DMS 273 treated with DMSO at 0.1 percent for 48 hours (cell line): ENCODE data around the gene GJA10.
"Not testable (repeated sequence)": the region's sequence is repeated elsewhere in the genome, so short reads cannot be mapped to it uniquely, and the experiment has no call there.

Source experiments
- DNase-seq: peaks from one replicate; lab custom pipeline; 2025; lab: John Stamatoyannopoulos, UW

The GJA10 gene

DNA sequence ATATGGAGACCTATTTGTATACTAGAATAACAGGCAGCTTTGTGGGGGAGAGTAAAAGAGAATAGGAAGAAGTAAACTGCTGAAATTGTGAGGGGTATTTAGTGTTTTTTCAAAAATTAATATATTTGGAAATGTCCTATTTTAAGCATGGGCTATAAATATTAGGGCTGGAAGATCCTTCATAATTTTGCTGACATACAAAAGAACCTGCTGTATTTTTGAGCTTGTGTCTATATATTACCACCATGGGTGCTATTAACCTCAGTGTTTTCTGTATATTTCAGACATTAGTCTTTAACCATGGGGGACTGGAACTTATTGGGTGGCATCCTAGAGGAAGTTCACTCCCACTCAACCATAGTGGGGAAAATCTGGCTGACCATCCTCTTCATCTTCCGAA is at the start of gene GJA10:
GJA10 (plus strand) TSS at position 301 of the 400 bp plus-strand sequence; CDS start at position 301, 0 bp downstream.
- DNase-seq, result no peak

DNA sequence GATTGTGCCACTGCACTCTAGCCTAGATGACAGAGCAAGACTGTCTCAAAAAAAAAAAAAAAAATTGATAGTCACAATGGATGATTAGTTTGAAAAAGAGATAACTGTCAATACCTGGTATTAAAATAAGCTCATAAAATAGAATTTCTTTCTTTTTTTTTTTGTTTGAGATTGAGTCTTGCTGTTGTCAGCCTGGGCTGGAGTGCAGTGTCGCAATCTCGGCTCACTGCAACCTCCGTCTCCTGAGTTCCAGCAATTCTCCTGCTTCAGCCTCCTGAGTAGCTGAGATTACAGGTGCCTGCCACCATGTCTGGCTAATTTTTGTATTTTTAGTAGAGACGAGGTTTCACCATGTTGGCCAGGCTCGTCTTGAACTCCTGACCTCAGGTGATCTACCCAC is 46.8 kb upstream of the GJA10 start:
- not testable (repeated sequence) for DNase-seq

DNA sequence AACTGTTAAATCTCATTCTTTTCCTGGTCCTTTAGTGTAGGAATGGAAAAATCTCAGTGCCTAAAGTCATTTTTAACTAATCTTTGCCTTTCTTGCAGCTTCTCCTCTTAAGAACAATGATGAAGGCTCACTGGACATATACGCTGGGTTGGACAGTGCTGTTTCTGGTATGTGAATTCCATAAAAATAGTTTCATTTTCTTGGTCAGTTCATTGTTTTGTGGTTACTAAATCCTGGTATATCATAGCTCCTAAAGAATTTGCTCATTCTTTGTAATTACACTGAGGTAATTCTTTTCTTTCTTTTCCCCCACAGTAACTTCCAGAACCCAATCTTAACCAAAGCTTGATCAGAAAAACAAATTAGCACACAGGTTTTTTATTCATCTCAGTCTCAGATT is 41.2 kb upstream of the GJA10 start:
- DNase-seq, result no peak

DNA sequence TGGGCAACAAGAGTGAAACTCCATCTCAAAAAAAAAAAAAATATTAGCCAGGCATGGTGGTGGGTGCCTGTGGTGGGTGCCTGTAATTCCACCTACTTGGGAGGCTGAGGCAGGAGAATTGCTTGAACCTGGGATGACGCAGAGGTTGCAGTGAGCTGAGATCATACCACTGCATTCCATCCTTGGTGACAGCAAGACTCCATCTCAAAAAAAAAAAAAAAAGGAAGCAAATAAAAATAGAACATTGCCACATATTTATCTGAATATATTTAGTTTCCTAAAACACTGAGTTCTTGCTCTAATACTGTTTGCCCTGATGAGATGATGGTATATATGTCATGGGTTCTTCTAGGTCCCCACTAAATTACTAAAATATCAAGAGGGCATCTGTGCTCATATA is 36.2 kb upstream of the GJA10 start:
- DNase-seq, result no peak

DNA sequence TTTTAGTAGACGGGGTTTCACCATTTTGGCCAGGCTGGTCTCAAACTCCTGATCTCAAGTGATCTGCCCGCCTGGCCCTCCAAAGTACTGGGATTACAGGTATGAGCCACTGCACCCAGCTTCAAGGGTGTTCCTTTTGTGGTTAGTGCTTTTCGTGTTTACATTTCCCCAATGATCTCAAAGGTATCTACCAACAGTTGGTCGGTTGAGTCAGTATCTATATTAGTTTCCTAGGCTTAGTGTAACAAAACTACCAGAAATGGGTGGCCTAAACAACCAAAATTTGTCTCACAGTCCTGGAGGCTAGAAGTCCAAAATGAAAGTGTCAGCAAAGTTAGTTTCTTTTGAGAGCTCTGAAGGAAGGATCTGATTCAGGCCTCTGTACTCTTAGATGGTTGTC is 34.5 kb upstream of the GJA10 start:
- no peak for DNase-seq

DNA sequence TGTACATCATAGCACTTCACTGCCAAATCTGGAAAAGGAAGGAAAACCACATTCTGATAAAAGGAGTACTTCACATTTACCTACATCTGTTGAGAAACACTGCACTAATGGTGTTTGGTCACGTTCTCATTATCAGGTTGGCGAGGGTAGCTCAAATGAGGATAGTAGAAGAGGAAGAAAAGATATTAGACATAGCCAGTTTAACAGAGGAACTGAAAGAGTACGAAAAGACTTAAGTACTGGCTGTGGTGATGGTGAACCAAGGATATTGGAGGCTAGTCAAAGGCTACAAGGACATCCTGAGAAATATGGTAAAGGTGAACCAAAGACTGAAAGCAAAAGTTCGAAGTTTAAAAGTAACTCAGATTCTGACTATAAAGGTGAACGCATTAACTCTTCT is 32.0 kb upstream of the GJA10 start:
- DNase-seq, result no peak

DNA sequence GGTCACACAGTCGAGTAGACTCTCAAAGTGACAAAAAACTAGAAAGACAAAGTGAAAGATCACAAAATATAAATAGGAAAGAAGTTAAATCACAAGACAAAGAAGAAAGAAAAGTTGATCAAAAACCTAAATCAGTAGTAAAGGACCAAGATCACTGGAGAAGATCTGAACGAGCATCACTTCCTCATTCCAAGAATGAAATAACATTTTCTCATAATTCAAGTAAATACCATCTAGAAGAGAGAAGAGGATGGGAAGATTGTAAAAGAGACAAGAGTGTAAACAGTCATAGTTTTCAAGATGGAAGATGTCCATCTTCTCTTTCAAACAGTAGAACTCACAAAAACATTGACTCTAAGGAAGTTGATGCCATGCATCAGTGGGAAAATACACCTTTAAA is 31.6 kb upstream of the GJA10 start:
- no peak for DNase-seq

DNA sequence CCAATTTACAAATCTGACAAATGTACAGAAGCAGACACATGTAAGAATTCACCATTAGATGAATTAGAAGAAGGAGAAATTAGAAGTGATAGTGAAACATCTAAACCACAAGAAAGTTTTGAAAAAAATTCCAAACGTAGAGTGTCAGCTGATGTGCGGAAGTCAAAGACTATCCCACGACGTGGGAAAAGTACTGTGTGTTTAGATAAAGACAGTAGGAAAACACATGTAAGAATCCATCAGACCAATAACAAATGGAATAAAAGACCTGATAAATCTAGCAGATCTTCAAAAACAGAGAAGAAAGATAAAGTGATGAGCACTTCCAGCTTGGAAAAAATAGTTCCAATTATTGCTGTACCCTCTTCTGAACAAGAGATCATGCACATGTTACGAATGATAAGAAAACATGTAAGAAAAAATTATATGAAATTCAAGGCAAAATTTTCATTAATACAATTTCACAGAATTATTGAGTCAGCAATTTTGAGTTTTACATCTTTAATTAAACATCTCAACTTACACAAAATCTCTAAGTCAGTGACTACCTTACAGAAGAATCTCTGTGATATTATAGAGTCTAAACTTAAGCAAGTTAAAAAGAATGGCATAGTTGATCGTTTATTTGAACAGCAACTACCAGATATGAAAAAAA is 28.1 kb upstream of the GJA10 start:
- DNase-seq, result no peak

DNA sequence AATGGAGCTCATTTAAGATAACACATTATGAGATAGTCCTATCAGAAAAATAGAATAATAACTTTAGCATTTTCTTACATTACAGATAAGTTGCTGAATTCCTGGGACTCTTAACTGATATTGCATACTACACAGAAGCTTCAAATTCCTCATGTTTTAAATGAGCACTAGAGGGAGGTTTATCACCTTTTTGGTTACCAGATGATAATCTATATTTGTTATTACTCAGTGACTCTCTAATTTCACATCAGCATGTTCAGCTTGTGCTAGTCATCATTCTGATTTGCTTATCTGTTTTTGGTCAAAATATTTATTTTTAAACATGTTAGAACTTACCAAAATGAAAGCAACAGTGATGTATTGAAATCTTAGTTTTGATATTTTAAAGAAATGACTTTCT is 20.5 kb upstream of the GJA10 start:
- DNase-seq, result no peak

DNA sequence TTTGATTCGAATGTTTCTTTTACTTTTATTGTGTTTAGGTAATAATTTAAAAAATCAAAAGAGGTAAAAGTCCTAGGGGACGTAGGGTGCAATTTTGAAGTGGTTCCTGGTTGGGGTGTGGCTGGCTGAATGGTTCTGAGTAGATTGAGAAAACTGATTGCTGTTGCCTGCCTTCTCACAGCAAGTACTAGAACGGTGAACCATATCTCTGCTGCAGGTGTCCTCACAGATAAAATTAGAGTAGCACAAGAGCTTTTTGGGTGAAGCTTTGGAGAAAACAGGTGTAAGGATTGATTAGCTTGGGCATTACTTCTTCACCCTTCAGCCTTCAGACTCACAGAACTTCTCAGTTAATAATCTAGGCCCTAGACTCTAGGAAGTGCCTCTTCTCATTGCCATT is 19.8 kb upstream of the GJA10 start:
- no peak for DNase-seq

DNA sequence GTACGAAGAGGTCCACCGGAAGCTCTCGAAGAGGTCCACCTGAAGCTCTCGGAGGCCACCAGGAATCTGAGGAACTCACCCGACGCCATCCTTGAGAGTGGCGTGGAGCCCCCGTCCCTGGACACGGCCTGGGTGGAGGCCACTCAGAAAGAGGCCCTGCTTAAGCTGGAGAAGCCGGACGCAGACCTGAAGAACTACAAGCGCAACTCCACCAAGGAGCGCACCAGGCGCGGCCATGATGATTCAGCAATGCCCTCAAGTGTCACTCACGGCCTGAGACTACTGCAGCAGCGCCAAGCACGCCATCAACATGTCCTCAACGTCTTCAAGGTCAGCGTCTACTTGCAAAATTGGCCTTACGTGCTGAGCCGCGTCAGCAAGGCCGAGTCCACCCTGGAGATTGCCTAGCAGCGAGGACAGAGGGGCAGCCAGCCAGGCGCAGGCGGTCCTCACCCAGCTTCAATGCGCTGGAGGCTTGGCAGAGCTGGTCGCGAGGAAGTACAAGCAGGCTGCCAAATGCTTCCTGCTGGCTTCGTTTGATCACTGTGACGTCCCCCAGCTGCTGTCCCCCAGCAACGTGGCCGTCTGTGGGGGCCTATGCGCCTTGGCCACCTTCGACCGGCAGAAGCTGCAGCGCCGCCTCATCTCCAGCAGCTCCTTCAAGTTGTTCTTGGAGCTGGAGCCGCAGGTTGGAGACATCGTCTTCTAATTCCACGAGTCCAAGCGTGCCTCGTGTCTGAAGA is 7.7 kb upstream of the GJA10 start:
- no peak for DNase-seq

DNA sequence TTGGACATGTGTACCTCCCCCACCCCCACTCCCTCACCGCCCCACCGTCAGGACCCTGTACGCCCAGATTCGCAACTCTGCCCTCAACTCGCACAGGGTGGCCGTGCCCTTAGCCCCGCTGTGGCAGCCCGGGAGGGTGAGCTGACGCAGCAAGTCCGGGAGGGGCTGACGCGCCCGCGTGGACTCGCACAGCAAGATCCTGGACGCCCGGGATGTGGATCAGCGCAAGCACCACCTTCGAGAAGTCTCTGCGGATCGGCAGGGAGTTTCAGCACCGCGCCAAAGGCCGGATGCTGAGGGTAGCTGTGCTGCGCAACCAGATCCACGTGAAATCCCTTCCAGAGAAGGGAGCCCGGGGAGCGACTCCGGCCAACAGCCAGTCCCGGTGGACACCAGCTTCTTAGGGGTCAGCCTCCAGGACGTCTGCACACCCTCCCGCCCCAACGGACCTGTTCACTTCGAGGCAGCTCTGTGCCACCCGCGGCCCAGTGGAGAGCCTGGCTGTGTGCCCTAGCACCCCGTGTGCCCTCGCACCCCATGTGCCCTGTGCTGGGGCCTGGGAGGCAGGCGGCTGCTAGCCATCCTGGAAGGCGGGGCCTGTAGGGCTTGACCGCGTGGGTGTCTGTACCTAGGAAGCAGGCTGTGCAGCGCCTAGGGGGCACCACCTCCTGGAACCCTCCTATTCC is 6.7 kb upstream of the GJA10 start:
- DNase-seq, result no peak

DNA sequence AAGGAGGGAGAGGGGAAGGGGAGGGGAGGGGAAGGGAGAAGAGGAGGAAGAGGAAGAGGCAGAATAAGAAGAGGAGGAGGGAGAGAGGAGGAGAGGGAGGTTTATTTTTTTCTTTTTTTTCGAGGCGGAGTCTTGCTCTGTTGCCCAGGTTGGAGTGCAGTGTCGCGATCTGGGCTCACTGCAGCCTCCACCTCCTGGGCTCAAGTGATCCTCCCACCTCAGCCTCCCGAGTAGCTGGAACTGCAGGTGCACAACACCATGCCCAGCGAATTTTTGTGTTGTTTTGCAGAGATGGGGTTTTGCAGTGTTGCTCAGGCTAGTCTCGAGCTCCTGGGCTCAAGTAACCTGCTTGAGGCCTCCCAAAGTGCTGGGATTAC is 6.1 kb upstream of the GJA10 start:
- DNase-seq, result no peak

DNA sequence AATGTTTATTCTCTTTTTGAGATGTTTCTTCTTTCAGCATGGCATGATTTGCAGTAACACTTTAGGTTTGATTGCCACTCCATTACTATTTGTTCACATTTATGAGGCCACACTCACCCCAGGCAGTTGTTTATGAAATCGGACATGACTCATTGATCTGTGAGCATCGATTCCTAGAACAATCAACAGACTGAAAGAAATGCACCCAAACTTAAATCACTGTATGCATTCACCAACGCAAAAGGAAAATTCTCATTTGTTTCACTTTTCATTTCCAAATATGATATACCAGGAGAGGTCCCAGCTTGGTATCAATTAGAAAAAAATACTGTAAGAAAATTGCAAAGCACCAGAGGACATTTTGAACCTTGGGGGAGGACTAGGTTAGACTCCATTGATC is 5.4 kb upstream of the GJA10 start:
- DNase-seq, result no peak

DNA sequence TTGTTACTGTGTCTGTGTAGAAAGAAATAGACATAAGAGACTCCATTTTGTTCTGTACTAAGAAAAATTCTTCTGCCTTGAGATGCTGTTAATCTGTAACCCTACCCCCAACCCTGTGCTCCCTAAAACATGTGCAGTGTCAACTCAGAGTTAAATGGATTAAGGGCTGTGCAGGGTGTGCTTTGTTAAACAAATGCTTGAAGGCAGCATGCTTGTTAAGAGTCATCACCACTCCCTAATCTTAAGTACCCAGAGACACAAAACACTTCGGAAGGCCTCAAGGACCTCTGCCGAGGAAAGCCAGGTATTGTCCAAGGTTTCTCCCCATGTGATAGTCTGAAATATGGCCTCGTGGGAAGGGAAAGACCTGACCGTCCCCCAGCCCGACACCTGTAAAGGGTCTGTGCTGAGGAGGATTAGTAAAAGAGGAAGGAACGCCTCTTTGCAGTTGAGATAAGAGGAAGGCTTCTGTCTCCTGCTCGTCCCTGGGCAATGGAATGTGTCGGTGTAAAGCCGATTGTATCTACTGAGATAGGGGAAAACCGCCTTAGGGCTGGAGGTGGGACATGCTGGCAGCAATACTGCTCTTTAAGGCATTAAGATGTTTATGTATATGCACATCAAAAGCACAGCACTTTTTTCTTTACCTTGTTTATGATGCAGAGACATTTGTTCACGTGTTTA is 3.3 kb upstream of the GJA10 start:
- not testable (repeated sequence) for DNase-seq

DNA sequence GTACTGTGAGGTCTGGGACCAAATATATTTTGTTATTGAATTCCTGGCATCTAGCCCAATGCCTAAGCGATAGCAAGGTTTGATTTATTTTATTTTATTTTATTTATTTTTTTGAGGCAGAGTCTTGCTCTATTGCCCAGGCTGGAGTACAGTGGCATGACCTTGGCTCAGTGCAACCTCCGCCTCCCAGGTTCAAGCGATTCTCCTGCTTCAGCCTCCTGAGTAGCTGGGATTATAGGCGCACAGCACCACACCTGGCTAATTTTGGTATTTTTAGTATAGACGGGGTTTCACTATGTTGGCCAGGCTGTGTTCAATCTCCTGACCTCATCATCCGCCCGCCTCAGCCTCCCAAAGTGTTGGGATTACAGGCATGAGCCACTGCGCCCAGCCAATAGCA is 1.7 kb upstream of the GJA10 start:
- DNase-seq, result not testable (repeated sequence)

DNA sequence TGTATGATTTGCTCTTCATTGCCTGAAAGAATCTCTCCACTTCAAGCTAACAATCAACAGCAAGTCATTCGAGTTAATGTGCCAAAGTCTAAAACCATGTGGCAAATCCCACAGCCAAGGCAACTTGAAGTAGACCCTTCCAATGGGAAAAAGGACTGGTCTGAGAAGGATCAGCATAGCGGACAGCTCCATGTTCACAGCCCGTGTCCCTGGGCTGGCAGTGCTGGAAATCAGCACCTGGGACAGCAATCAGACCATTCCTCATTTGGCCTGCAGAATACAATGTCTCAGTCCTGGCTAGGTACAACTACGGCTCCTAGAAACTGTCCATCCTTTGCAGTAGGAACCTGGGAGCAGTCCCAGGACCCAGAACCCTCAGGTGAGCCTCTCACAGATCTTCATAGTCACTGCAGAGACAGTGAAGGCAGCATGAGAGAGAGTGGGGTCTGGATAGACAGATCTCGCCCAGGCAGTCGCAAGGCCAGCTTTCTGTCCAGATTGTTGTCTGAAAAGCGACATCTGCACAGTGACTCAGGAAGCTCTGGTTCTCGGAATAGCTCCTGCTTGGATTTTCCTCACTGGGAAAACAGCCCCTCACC is 1.1 kb downstream of the GJA10 start:
- DNase-seq, result no peak

DNA sequence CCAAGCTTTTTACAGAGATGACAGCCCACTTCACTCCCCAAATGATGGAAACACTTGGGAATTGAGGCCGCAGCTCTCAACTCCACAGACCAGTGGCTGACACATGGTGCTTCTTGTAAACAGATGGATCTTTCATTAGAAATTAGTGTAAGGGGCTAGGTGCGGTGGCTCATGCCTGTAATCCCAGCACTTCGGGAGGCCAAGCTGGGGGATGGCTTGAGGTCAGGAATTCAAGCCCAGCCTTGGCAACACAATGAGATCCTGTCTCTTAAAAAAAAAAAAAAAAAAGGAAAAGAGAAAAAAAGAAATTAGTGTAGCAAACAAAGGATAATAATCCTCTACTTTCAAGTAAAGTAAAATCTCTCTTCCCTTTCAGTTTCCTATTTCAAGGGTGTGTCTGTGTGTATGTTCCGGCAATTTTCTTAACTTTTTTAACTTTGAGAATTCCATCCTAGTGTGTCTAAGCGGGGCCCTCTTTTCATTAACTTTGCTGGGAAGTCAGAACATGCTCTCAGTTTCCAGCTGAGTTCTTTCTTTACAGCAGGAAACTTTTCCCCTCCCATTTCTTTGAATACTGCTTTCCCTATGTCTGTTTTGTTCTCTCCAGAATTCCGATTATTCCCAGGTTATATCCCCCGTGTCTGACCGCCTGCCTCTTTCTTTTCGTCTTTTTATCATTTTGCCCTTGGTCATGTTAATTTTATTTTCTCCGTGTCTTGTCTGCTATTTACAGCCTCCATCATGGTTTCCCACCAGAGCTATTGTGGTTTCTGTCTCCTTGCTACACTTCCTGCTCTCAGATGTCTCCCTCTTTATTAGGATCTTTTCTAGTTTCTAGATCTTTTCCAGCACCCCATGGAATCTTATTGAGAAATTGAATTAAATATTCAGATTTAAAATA is 16.0 kb downstream of the GJA10 start:
- not testable (repeated sequence) for DNase-seq

DNA sequence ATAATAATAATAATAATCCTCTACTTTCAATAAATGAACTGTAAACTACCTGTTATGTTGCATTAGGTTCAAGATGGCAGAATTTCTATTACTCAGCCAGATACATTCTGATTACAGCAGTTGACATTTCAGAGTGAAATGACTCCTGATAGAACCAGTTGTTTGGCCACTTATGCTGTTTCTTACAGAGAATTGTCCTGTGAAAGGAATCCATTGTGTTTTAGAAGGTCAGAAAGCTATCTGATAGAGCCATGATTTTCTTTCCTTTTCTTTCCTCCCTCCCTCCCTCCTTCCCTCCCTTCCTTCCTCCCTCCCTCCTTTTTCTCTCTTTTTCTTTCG is 16.6 kb downstream of the GJA10 start:
- no peak for DNase-seq

DNA sequence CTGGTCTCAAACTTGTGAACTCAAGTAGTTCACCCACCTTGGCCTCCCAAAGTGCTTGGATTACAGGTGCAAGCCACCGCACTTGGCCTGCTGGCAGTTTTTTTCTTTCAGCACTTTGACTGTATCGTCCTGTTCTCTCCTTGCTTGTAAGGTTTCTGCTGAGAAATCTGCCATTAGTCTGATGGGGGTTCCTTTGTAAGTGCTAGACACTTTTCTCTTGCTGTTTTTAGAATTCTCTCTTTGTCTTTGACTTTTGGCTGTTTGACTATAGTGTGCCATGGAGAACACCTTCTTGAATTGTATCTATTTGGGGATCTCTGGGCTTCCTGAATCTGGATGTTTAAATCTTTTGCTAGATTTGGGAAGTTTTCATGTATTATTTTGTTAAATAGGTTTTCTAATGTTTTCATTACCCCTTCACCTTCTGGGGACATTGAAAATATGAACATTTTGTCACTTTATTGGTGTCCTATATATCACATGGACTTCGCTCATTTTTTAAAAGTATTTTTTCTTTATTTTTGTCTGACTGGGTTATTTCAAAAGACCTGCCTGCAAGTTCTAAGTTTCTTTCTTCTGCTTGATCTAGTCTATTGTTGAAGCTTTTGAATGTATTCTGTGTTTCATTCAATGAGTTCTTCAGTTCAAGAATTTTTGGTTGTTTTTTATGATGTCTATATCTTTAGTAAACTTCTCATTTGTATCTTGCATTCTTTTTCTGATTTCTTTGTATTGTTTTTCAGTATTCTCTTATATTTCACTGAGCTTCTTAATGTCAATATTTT is 22.1 kb downstream of the GJA10 start:
- DNase-seq, result no peak

DNA sequence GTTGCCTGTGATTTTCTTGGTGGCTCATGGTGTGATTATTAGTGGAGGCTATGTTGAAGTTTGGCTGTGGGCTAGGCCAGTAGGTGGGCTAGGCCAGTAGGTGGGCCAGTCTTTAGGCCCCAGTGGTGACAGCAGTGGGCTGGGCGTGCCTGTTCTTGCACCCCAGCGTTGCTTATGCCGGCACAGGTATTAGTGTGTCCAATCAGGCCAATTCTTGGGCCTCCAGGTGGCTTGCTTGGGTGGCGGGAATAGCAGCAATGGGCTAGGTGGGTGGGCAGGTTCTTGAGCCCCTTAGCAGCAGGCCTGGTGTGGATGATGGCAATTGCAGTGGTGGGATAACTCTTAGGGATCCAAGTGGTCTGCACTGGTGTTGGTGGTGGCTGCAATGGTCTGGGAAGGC is 22.9 kb downstream of the GJA10 start:
- DNase-seq, result no peak
